Liver (tissue), 9 donors: ENCODE measurements around the gene PTPRN2. TPM values are rescaled to one million over a fixed set of nuclear protein-coding genes. Genes with fewer than 3 reads are reported as not detected.

ENCODE experiments used
- DNase-seq: peaks from one replicate; pipeline ENCODE4 v3.0.0-alpha.2; 2017; ENCODE audit warnings: low spot score
- H3K27ac ChIP-seq, 2 donors: one replicate each; pipeline ENCODE4 v1.7.0; 2013; ENCODE audit warnings: inconsistent platforms in 2 of 2, low read length in 2 of 2, control low read depth in 1 of 2, low read depth in 1 of 2, mild to moderate bottlenecking in 1 of 2
- H3K27me3 ChIP-seq, 4 donors: one replicate each; pipeline versions ENCODE4 v1.6.1 to v1.7.0; 2013; ENCODE audit warnings: low read length in 3 of 4, inconsistent platforms in 1 of 4, mild to moderate bottlenecking in 1 of 4, moderate library complexity in 1 of 4; ENCODE audit not compliant: control insufficient read depth in 4 of 4, insufficient read depth in 4 of 4
- H3K36me3 ChIP-seq, 4 donors: one replicate each; pipeline versions ENCODE4 v1.6.1 to v1.7.0; 2013; ENCODE audit warnings: low read length in 3 of 4, mild to moderate bottlenecking in 3 of 4, low read depth in 1 of 4, moderate library complexity in 1 of 4; ENCODE audit not compliant: control insufficient read depth in 4 of 4, insufficient read depth in 3 of 4
- H3K4me1 ChIP-seq, 4 donors: one replicate each; pipeline versions ENCODE4 v1.6.1 to v1.7.0; 2013; ENCODE audit warnings: low read length in 3 of 4, mild to moderate bottlenecking in 3 of 4, moderate library complexity in 1 of 4; ENCODE audit not compliant: control insufficient read depth in 4 of 4, insufficient read depth in 4 of 4
- H3K4me3 ChIP-seq, 3 donors: one replicate each; pipeline versions ENCODE4 v1.6.1 to v1.7.0; 2013; ENCODE audit warnings: low read length in 3 of 3, control low read depth in 1 of 3, low read depth in 1 of 3, mild to moderate bottlenecking in 1 of 3
- H3K9ac ChIP-seq, 2 donors: one replicate each; pipeline ENCODE4 v1.7.0; 2013; ENCODE audit warnings: low read length in 2 of 2, mild to moderate bottlenecking in 2 of 2, moderate library complexity in 2 of 2, control low read depth in 1 of 2, low read depth in 1 of 2
- H3K9me3 ChIP-seq, 4 donors: one replicate each; pipeline versions ENCODE4 v1.6.1 to v1.7.0; 2013; ENCODE audit warnings: low read length in 3 of 4; ENCODE audit not compliant: control insufficient read depth in 4 of 4
- EGR1 ChIP-seq, 2 donors: IDR thresholded peaks; 2 replicates each; pipeline ENCODE4 v1.6.1; 2016 to 2018; ENCODE audit warnings: antibody characterized with exemption in 2 of 2, low read depth in 2 of 2
- FOXA1 ChIP-seq: IDR thresholded peaks from 2 replicates; pipeline ENCODE4 v1.6.1; 2016; ENCODE audit warnings: antibody characterized with exemption
- FOXA2 ChIP-seq: IDR thresholded peaks from 2 replicates; pipeline ENCODE4 v1.6.1; 2016; ENCODE audit warnings: antibody characterized with exemption
- GABPA ChIP-seq, 2 donors: IDR thresholded peaks in 1 of 2; conservative IDR thresholded peaks in 1 of 2; 2 replicates each; pipeline ENCODE4 v1.6.1; 2016; ENCODE audit warnings: antibody characterized with exemption in 2 of 2, mild to moderate bottlenecking in 1 of 2, moderate library complexity in 1 of 2
- HNF4A ChIP-seq, 2 donors: conservative IDR thresholded peaks; 2 replicates each; pipeline ENCODE4 v1.6.1; 2016; ENCODE audit warnings: antibody characterized with exemption in 2 of 2, mild to moderate bottlenecking in 2 of 2
- HNF4G ChIP-seq: IDR thresholded peaks from 2 replicates; pipeline ENCODE4 v1.6.1; 2016; ENCODE audit warnings: antibody characterized with exemption
- JUND ChIP-seq, 2 donors: IDR thresholded peaks; 2 replicates each; pipeline ENCODE4 v1.6.1; 2016; ENCODE audit warnings: antibody characterized with exemption in 2 of 2
- NR2F2 ChIP-seq: IDR thresholded peaks from 2 replicates; pipeline ENCODE4 v1.6.1; 2016; ENCODE audit warnings: antibody characterized with exemption
- RAD21 ChIP-seq, 2 donors: IDR thresholded peaks; 2 replicates each; pipeline ENCODE4 v1.6.1; 2016; ENCODE audit warnings: antibody characterized with exemption in 2 of 2, mild to moderate bottlenecking in 2 of 2
- RXRA ChIP-seq, 2 donors: IDR thresholded peaks; 2 replicates each; pipeline ENCODE4 v1.6.1; 2017 to 2018; ENCODE audit warnings: antibody characterized with exemption in 2 of 2, mild to moderate bottlenecking in 1 of 2
- SP1 ChIP-seq: IDR thresholded peaks from 2 replicates; pipeline ENCODE4 v1.6.1; 2018; ENCODE audit warnings: antibody characterized with exemption, mild to moderate bottlenecking
- TAF1 ChIP-seq: conservative IDR thresholded peaks from 2 replicates; pipeline ENCODE4 v1.6.1; 2016; ENCODE audit warnings: antibody characterized with exemption, mild to moderate bottlenecking
- YY1 ChIP-seq: IDR thresholded peaks from 2 replicates; pipeline ENCODE4 v1.6.1; 2016; ENCODE audit warnings: antibody characterized with exemption, mild to moderate bottlenecking
- WGBS: extraction: QIAGEN DNeasy Blood & Tissue Kit; methylation state at CpG from one replicate; pipeline ENCODE4 v1.1.7; 2013; 5-methylcytosine and 5-hydroxymethylcytosine counted together
- polyA plus RNA-seq, 2 donors: library from polyadenylated mRNA; stranded (reverse) in 1 of 2; unstranded in 1 of 2; fragments of 200-250 nt in 1 of 2; fragments of >200 nt in 1 of 2; fragmentation: Nextera tagmentation in 1 of 2; extraction: Ambion mirVana in 1 of 2; gene quantifications; one replicate each; pipeline versions ENCODE4 v1.2.1 to v1.2.3, GENCODE V29; 2013 to 2015
- total RNA-seq, 2 donors: library from RNA; depleted of rRNA; stranded (reverse); fragments of >200 nt; gene quantifications; one replicate each; pipeline ENCODE4 v1.2.3, GENCODE V29; 2014
- TF ChIP-seq, protein P1 (sequence below): IDR thresholded peaks from 2 replicates; pipeline ENCODE4 v1.6.1; 2016; ENCODE audit warnings: antibody characterized with exemption, mild to moderate bottlenecking
- TF ChIP-seq, protein P2 (sequence below): fragments of 150-350 bp; IDR thresholded peaks from 2 replicates; pipeline ENCODE4 v1.5.1; 2017; ENCODE audit warnings: improper control_type of control experiment, low read depth, low read length; ENCODE audit not compliant: missing input control
- TF ChIP-seq, protein P3 (sequence below): IDR thresholded peaks from 2 replicates; pipeline ENCODE4 v1.6.1; 2016; ENCODE audit warnings: antibody characterized with exemption
- TF ChIP-seq, protein P4 (sequence below): IDR thresholded peaks from 2 replicates; pipeline ENCODE4 v1.6.1; 2016; ENCODE audit warnings: antibody characterized with exemption
- TF ChIP-seq, protein P5 (sequence below): IDR thresholded peaks from 2 replicates; pipeline ENCODE4 v1.6.1; 2016; ENCODE audit warnings: antibody characterized with exemption
- donor health status: healthy.
- donor health status: healthy.
- donor health status: healthy.
- donor health status: healthy.
- donor health status: healthy.

The PTPRN2 gene
- total and polyA plus RNA-seq, 4 donors = 0.75 to 1.9 (median 1.1) TPM

DNA sequence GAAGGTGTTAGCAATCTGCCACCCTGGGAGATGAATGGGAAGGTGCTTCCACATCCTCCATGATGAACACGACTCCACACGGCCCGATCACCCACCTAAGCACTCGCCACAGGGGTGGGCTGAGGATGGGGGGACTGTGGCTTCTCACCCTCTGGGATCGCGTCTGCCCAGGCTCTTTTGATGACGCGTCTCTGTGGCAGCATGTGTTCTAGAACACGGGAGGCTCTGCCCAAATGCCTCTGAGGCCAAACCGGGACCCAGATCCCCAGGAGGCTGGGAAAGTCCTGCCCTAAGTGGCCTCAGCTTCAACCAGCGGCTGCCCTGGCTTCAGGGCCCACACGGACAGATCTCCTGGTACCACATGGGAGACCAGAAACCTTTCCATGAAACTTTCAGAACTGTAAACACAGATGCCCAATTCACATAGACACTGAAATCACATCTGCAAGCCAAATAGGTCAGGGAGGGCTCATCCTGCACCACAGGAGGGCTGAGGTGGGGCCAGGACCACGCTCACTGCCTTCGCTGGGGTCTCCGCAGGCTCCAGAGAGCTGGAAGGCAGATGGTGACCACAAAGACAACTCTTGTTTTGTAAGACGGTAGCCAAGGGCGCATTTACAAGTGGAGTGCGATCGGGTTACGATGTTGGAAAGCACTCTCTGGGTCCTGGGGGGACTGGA is 200.6 kb downstream of the PTPRN2 start:
- H3K36me3 ChIP-seq = no peaks in the 10 kb centered on the region
- H3K4me3 ChIP-seq = no peak overlapping the region
- no peak overlapping the region for H3K27ac ChIP-seq
- no peak for TF ChIP-seq SP1
- TF ChIP-seq HNF4G = no peak
- no peak for TF ChIP-seq RAD21 (IDR thresholded peaks at IDR 0.05)
- TF ChIP-seq FOXA2 = no peak
- no peak for TF ChIP-seq RXRA (IDR thresholded peaks at IDR 0.05)
- TF ChIP-seq NR2F2 = no peak
- TF ChIP-seq, protein P1, sequence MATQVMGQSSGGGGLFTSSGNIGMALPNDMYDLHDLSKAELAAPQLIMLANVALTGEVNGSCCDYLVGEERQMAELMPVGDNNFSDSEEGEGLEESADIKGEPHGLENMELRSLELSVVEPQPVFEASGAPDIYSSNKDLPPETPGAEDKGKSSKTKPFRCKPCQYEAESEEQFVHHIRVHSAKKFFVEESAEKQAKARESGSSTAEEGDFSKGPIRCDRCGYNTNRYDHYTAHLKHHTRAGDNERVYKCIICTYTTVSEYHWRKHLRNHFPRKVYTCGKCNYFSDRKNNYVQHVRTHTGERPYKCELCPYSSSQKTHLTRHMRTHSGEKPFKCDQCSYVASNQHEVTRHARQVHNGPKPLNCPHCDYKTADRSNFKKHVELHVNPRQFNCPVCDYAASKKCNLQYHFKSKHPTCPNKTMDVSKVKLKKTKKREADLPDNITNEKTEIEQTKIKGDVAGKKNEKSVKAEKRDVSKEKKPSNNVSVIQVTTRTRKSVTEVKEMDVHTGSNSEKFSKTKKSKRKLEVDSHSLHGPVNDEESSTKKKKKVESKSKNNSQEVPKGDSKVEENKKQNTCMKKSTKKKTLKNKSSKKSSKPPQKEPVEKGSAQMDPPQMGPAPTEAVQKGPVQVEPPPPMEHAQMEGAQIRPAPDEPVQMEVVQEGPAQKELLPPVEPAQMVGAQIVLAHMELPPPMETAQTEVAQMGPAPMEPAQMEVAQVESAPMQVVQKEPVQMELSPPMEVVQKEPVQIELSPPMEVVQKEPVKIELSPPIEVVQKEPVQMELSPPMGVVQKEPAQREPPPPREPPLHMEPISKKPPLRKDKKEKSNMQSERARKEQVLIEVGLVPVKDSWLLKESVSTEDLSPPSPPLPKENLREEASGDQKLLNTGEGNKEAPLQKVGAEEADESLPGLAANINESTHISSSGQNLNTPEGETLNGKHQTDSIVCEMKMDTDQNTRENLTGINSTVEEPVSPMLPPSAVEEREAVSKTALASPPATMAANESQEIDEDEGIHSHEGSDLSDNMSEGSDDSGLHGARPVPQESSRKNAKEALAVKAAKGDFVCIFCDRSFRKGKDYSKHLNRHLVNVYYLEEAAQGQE = no peak
- TF ChIP-seq, protein P2, sequence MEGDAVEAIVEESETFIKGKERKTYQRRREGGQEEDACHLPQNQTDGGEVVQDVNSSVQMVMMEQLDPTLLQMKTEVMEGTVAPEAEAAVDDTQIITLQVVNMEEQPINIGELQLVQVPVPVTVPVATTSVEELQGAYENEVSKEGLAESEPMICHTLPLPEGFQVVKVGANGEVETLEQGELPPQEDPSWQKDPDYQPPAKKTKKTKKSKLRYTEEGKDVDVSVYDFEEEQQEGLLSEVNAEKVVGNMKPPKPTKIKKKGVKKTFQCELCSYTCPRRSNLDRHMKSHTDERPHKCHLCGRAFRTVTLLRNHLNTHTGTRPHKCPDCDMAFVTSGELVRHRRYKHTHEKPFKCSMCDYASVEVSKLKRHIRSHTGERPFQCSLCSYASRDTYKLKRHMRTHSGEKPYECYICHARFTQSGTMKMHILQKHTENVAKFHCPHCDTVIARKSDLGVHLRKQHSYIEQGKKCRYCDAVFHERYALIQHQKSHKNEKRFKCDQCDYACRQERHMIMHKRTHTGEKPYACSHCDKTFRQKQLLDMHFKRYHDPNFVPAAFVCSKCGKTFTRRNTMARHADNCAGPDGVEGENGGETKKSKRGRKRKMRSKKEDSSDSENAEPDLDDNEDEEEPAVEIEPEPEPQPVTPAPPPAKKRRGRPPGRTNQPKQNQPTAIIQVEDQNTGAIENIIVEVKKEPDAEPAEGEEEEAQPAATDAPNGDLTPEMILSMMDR = no peak
- TF ChIP-seq, protein P3, sequence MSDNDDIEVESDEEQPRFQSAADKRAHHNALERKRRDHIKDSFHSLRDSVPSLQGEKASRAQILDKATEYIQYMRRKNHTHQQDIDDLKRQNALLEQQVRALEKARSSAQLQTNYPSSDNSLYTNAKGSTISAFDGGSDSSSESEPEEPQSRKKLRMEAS = no peak
- TF ChIP-seq YY1 = no peak
- no peak for TF ChIP-seq HNF4A (conservative IDR thresholded peaks at IDR 0.05)
- TF ChIP-seq, protein P4, sequence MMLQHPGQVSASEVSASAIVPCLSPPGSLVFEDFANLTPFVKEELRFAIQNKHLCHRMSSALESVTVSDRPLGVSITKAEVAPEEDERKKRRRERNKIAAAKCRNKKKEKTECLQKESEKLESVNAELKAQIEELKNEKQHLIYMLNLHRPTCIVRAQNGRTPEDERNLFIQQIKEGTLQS = no peak
- no peak for TF ChIP-seq EGR1 (IDR thresholded peaks at IDR 0.05; ENCODE audit: low read depth in 2 of 2)
- TF ChIP-seq, protein P5, sequence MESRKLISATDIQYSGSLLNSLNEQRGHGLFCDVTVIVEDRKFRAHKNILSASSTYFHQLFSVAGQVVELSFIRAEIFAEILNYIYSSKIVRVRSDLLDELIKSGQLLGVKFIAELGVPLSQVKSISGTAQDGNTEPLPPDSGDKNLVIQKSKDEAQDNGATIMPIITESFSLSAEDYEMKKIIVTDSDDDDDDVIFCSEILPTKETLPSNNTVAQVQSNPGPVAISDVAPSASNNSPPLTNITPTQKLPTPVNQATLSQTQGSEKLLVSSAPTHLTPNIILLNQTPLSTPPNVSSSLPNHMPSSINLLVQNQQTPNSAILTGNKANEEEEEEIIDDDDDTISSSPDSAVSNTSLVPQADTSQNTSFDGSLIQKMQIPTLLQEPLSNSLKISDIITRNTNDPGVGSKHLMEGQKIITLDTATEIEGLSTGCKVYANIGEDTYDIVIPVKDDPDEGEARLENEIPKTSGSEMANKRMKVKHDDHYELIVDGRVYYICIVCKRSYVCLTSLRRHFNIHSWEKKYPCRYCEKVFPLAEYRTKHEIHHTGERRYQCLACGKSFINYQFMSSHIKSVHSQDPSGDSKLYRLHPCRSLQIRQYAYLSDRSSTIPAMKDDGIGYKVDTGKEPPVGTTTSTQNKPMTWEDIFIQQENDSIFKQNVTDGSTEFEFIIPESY = no peak
- no peaks in the 10 kb centered on the region for H3K27me3 ChIP-seq
- no peak for DNase-seq
- WGBS = 71% methylated on average over 20 of the region's 20 CpGs
- no peaks in the 10 kb centered on the region for H3K4me1 ChIP-seq
- H3K9me3 ChIP-seq = no peaks in the 10 kb centered on the region
- no peak overlapping the region for H3K9ac ChIP-seq

DNA sequence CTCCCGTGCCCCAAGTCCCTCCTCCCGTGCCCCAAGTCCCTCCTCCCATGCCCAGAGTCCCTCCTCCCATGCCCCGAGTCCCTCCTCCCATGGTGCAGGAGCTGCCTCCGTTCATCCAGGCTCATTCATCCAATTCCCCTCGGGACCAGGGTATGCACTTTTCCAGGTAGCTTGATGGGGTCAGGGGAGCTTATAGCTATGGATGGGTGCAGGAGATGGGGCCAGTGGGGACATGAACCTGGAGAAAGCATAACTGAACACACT is 201.3 kb downstream of the PTPRN2 start:
- Histone ChIP-seq H3K4me3 (no peak overlapping the region), H3K27ac (no peak overlapping the region), H3K9ac (no peak overlapping the region), H3K36me3 (no peaks in the 10 kb centered on the region), H3K4me1 (no peaks in the 10 kb centered on the region), H3K27me3 (no peaks in the 10 kb centered on the region), H3K9me3 (no peaks in the 10 kb centered on the region)
- WGBS = 82% methylated on average over 5 of the region's 5 CpGs
- DNase-seq = no peak
- TF ChIP-seq, protein P4 = no peak
- TF ChIP-seq, protein P5 = no peak
- TF ChIP-seq FOXA2 = no peak
- no peak for TF ChIP-seq YY1
- TF ChIP-seq TAF1 = no peak
- no peak for TF ChIP-seq EGR1 (IDR thresholded peaks at IDR 0.05; ENCODE audit: low read depth in 2 of 2)
- no peak for TF ChIP-seq JUND (IDR thresholded peaks at IDR 0.05)
- no peak for TF ChIP-seq GABPA (IDR thresholded peaks at IDR 0.05 in 1 of 2, conservative IDR thresholded peaks at IDR 0.05 in 1 of 2)
- TF ChIP-seq RAD21 (IDR thresholded peaks at IDR 0.05) = no peak
- no peak for TF ChIP-seq HNF4A (conservative IDR thresholded peaks at IDR 0.05)
- TF ChIP-seq SP1 = no peak
- TF ChIP-seq FOXA1 = no peak
- TF ChIP-seq, protein P2 = no peak
